OCI-M1 (cell line): ENCODE results near the gene TXNL4A.

ENCODE experiments used
- DNase-seq: peaks from one replicate; lab custom pipeline; 2025; lab: John Stamatoyannopoulos, UW

TXNL4A gene

DNA sequence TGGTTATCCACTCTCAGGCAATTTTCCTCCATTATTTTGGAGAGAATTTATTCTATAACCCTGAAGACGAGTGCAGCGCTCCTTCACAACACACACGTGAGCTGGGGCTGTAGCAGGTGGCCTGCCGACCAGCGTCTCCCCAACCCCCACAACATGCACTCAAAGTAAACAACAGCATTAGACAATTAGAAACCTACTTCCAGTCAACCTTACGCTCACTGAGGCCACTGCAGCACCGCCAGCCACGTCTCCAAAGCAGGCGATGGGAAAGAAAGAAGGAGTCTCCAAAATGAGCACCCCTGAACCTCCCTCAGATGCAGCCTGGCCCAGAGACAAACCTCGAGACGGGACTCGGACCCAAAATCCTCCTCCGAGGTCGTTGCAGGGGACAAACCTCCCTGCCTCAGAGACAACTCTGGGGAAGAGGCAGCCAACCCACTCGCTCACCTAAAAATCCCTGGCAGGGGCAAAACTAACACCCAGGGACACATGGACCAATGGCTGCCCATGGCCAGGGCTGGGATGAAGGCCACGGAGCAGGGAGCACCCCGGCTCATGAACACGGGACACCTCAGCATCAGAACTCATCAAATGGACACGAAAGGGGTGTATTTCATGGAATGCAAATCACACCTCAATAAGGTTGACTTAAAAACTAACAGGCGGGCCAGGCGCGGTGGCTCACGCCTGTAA, 39.5 kb downstream of the TXNL4A start:
- no peak for DNase-seq

DNA sequence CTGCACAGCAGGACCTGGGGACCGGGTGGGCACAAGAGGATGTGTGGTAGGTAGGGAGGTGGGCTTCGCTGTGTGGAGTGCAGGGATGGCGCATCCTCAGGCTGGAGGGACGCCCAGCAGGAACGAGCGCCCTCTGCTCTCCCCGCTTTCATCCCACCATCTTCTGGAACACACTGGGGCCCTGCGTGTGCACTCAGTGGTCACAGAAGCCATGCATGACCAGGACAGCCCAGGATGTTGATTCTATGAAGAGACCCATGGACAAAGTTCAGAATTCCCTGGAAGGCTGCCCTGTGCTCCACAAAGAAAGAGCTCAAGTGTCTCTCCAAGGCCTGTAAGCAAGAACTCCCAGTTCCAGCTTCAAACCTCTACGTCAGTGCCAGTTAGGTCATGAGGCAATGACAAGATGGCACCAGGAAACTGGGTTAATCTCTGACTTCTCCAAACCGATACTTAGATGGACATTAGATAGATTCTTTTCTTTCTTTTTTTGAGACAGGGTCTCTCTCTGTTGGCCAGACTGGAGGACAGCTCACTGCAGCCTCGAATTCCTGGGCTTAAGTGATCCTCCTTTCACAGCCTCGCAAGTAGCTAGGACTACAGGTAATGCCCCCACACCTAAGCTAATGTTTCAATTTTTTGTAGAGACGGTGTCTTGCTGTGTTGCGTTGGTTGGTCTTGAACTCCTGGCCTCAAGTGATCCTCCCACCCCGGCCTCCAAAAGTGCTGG, 40.3 kb downstream of the TXNL4A start:
- no peak for DNase-seq

DNA sequence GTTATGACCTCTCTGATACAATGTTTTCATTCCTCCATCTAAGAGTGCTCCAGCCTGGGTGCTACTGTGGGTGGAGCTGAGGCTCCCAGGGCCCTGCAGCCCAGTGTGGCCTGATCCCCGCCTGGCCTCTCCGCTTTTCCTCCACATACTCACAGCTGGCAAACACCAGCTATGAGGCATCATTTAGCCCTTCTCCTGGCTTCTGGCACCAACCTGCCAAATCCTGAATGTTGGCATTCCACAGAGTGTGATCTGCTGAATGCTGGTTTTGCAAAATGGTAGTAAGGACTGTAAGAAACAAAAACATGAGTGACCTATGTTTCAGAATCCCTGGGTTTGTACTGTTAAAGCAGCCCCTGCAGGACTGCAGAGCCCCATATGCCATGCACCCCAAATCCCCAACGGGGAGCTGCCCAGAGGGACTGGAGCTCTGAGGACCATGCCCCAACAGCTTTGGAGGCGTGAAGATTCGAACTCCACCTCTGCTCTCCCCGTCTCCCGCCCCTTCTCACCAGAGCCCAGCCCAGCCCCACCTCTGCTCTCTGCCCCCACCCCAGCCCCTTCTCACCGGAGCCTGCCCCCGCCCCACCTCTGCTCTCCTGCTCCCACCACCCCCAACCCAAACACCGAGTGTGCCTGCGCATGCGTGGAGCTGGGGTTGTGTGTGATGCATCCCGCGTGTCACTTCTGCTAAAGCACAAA, 41.2 kb downstream of the TXNL4A start:
- no peak for DNase-seq

DNA sequence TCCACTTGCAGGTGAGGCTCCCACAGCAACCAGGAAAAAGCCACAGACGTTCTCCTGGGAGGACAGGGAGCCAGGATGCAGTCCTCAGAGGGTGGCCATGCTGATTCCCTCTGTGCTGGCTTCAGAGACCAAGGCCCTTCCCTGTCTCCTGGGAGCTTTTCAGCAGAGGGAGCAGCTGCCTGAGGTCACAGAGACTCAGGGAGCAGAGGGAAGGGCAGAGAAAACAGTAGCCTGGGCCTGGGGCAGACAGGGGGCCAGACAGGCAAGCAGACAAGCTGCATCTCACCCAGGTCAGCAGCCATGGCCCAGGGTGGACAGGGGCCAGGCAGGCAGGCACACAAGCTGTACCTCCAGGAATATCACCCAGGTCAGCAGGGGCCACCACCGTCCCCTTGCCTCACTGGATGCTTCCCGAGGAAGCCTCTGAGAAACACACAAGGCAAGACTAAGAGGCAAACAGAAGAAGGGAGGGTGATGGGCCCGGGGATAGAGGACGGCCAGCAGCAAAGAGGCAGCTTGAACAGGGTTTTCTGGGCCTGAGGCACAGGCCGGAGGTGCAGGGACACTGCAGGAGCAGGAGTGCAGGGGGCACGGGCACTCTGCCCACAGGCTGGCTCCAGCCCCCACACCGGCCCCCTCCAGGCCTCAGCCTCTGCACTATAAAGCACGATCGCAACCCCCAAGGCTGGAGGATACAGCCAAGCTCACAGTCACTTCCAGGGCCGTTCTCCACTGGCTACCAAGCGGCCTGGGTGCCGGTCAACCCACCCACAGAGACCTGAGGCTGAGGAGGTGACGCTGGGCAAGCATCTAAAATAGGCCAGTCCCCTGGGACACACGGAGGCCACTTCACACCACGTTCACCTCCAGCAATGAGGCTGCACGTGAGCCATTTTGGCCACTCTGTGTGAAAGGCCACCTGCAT, 43.0 kb downstream of the TXNL4A start:
- no peak for DNase-seq

DNA sequence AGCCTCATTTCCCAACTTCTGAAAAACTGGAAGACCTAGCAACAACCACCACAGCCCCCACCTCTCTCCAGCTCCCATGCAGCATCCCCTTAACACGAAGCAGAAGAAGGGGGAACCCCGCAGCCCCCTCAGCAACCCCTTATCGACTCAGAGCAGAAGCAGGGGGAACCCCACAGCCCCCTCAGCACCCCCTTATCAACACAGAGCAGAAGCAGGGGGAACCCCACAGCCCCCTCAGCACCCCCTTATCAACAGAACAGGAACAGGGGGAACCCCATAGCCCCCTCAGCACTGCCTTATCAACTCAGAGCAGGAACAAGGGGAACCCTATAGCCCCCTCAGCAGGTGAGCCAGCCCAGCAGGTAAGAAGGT, 43.6 kb downstream of the TXNL4A start:
- no peak for DNase-seq

DNA sequence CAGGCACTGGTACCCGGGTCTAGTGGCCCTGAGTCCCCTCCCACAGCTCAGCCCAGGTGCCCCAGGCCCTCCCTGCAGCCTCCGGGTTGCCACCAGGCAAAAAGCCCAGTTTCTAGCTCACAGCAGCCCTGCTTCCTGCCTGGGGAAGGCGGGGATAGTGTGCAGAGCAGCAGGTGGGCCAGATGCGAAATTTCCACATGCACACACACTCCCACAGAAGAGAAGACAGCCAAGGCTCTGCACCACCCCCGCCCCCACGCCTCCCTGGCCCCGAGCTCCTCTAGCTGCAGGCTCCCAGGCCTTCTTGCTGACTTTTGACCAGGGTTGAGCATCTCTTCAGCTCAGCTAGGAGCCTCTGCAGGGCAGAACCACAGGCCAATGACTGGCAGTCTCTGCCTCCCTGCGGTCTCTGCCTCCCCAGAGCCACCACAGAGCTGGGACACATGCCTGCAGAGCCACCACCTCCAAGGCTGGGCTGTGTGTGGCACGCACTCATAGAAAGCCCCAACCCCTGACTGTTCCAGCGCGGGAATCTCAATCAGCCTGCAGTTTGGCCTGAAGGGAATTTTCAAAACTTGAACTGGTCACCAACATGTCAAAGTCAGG, 44.1 kb downstream of the TXNL4A start:
- DNase-seq = no peak

DNA sequence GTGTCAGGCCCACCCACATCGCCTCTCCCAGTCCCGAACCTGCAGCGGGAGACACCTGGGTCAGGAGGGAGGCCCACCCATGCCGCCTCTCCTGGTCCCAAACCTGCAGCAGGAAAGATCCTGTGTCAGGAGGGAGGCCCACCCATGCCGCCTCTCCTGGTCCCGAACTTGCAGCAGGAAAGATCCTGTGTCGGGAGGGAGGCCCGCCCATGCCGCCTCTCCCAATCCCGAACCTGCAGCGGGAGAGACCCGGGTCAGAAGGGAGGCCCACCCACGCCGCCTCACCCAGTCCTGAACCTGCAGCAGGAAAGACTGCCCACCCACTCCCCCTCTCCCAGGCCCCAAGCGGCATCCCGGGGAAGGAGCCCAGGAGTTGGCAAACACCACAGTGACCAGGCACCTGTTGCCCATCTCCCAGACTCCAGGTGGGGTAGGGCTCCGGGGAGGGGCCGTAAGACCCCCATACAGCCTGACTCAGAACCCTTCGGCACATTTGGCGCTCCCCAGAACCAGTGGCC, 44.7 kb downstream of the TXNL4A start:
- no peak for DNase-seq

DNA sequence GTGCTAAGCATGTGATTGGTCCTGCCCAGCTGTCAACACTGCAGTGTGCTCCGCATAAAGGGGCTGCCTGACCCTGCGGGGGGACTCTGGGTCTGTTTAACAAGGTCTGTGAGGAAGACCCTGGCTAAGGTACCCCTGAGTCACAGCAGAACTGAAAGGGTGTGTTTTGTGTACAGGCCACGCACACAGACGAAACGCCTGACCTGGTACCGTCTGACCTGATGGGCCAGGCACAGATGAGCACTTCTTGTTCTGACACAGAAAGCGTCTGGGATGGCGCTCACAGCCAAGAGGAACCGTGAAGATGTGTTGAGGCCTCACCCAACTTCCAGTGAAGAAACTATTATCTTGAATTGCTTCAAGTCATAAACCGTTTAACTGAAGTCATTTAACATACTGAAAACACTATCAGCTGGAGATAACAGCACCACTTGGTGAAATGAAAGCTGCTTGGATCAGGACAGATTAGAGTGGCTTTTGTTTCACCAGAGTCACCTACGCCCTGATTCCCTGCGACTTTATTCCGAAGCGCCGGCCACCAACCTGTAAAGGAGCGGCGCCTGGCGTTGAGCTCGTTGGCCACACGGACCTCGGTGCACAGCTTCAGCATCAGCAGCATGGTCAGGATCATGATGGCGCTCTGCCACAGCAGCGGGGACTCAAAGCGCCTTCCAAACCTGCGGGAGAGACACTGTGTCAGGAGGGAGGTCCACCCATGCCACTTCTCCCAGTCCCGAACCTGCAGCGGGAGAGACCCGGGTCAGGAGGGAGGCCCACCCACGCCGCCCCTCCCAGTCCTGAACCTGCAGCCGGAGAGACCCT, 45.4 kb downstream of the TXNL4A start:
- DNase-seq = peak; percentile 59

DNA sequence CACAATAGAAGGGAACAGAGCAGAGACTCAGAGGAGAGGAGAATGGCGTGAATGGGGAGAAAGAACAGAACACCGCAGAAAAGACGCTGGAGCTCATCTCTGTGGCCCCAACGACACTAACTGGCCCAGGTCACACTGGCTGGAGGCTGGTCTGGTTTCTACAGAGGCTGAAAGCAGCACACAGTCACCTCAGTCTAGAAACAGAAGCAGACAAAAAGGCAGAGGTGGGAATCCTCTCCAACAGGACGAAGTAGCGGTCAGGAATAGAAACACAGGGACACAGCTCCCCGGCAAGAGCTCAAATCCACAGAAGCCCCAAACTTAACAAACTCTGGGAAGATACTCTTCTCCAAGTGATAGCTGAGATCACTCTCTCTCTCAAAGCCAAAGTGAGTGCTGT, 46.2 kb downstream of the TXNL4A start:
- no peak for DNase-seq

DNA sequence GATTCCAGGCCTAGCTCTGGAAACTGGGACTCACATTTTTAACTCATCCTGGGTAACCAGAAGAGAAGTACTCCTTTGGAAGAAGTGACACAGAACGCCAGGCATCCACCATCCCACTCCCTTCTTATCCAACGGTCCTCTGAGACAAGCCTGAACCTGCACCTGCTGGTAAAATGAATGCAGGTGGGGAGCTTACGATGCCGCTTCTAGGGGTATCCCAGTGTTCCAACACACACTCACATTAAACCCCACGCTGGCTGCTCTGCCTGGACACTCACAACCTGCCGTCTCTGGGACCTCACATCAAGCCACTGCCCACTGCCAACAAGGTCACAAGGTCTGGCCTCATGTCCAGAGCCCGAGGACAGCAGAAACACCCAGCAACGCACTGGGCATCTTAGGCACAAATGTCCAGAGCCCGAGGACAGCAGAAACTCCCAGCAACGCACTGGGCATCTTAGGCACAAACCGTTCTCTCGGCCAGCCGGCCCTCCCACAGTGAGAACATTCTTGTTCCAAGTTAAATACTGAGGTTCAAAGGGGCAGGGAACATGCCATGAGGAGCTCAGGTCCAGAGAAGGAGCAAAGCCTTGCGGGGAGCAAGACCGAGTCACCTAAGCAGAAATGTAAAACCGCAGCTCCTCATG, 46.8 kb downstream of the TXNL4A start:
- DNase-seq = no peak

DNA sequence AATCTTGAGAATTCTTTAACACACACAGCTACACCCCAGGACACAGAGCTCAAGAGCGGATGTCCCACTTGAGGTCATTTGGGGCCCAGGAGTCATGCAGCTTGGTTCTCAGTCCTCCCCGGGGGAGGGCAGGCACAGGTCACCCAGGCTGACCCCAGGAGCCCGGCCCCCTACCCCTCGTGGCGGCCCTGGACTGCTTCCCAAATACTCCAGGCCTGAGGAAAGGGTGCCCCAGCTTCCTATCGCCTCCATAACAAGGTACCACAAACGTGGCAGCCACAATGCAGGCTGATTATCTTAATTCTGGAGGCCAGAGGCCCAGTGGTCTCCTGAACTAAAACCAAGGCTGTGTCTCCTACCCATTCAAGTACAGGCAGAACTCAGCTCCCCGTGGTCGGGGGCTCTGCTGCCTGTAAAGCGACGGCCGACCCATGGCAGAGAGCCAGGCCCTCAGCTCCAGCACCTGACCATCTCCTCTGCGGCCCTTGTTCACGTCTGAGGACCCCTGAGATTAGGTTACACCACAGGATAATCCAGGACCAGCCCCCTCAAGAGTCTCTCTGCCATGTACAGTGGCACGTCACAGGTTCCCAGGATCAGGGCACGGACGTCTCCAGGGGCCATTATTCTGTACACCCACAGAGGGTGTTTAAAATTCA, 47.4 kb downstream of the TXNL4A start:
- no peak for DNase-seq

DNA sequence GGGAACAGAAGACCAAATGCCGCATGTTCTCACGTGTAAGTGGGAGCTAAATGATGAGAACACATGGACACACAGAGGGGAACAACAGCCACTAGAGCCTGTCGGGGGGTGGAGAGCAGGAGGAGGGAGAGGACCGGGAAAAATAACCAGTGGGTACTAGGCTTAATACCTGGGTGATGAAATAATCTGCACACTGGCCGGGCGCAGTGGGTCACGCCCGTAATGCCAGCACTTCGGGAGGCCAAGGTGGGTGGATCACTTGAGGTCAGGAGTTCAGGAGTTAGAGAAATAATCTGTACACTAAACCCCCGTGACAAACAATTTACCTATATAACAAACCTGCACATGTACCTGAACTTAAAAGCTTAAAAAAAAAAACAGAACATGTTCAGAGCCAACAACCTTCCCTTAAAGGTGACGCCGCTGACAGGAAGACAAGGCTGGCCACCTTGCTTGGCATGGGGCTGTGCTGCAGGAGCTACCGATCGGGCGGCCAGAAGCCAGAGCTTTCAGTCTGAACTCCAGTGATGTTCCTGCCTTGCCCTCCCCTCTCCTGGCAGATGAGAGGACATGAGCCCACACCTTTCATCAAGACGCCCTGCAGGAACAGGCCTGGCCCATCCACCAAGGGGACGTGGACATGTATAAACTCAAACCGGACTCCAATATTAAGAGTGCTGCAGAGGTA, 48.1 kb downstream of the TXNL4A start:
- no peak for DNase-seq

DNA sequence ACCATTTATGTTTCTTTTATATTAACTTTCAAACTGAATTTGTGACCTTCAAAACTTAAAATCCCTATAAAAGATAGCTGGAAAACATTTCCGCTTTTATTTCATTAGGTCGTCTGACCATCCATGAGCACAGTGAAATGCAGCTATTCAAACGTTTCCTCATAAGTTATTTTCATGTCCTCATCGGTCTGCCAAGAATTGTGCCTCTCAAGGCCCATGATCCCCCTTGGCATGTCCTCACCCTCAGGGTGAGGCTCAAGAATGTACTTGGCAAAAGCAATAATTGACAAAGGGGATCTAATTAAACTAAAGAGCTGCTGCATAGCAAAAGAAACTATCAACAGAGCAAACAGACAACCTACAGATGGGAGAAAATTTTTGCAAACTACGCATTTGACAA, 49.3 kb downstream of the TXNL4A start:
- DNase-seq = no peak

DNA sequence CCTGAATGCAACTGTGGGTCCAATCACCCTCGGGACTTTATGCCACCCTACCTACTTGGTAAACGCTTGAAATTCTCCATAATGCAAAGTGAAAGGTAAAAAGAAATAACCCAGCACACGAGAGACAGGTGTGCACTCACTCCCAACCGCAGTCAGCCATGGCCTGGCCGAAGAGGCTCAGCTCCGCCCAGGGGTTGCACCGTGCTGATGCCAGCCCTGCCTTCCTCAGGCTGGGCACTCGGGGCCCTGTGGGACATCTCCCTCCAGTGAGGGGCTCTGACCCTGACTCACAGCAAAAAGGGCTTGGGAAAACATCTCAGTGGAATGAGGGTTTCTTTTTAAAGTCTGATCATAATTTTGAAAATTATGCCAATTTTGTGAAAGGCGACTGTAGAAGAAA, 50.2 kb downstream of the TXNL4A start:
- DNase-seq = no peak

DNA sequence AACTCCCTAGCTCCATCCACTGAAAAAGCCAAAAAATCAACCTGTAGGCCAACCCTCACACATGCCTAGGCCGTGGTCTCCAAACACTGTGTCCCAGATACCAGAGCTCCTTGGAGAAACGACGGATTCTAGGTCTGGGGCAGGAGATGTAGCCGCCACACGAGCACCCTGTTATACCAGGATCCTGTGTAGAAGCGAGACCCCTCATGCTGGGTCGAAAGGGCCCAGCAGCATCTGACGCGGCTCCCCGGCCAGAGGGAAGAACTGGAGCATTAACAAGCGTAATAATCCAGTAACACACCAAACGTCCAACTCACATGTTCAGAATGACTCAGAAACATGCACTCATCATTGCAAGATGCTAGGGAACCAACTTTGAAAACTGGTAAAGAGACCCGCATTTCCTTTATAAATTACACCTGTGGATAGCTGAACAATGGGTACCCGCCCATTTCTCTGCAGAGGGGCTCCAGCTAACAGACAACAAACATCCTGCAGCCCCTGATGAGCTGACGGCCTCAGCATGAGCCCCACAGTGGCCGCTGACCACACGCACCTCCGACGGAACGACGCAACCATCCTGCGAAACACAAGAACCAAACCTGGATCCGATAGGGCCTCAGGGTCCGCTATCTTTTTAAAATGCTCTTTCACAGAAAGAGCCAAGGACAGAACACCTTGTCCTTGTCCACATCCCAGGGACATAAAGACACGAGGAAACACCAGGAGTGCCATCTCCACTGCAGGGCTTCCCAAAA, 51.1 kb downstream of the TXNL4A start:
- no peak for DNase-seq

DNA sequence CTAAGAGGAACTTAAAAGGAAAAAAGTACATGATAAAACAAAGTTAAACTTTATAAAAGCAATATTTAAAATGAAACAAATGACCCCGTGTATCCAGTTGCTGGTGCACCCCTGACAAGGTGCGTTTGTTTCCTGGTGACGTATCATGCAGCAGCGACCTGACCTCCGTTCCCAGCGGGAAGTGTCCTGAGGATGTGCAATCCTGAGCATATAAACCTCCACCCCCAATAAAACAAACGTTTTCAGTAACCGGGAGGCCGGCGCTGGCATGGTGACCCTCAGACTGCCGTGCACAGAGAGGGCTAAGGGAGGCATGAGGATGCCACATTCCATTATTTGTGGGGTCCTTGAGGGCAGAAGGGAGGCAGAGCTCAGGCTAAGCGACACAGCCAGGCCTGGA, 51.7 kb downstream of the TXNL4A start:
- no peak for DNase-seq

DNA sequence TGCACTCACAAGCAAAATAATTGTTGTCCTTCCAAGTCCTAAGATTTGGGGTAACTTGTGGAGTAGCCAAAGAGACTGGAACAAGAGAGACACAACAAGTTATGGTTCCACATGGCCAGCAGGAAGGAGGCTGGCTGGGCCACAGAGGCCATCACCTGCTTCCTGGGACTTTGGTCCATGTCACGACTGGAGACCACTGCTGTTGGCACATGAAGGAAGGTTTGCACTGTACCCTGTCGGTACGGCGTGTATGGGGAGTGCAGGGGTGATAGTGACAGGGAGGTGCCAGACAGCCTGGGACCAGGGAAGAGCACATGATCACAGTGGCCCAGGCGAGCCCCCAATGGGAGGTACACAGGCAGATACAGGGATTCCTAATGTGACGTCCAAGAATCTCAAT, 52.4 kb downstream of the TXNL4A start:
- no peak for DNase-seq

DNA sequence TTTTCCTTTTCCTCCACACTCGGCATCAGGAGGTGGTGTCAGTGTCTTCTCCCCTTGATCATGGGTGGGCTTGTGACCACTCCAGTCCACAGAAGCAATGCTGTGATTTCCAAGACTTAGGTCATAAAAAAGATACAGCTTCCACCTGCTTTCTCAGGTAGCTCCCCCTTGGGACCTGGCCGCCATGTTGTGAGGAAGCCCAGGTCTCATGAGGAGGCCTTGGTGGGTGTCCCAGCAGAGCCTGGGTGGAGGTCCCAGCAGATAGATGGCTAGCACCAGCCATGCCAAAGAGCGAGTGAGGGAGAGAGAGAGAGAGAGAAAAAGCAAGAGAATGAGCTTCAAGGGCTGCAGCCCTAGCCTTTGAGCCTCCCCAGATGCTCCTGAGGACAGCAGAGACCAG, 52.9 kb downstream of the TXNL4A start:
- DNase-seq = no peak
